GM12891 (cell line): ENCODE results near the gene KCTD11.

ENCODE experiments used
- DNase-seq: peaks from one replicate; pipeline ENCODE4 v3.0.0; 2011; ENCODE audit warnings: low spot score; ENCODE audit not compliant: insufficient read length
- FAIRE-seq: peaks from 2 replicates; lab custom pipeline; 2011; peaks lifted over from hg19 to GRCh38; lab: Jason Lieb, UNC
- PAX5 ChIP-seq: IDR thresholded peaks from 2 replicates; pipeline ENCODE4 v1.6.1; 2011; ENCODE audit warnings: low read length, moderate library complexity, mild to moderate bottlenecking; ENCODE audit not compliant: insufficient read depth, severe bottlenecking
- POLR2A ChIP-seq: IDR thresholded peaks from 2 replicates; pipeline ENCODE4 v1.6.1; 2011; ENCODE audit warnings: low read depth, low read length, control low read depth
- POLR2AphosphoS5 ChIP-seq: IDR thresholded peaks from 2 replicates; pipeline ENCODE4 v1.6.1; 2011; ENCODE audit warnings: low read depth, low read length, control low read depth
- POU2F2 ChIP-seq: IDR thresholded peaks from 2 replicates; pipeline ENCODE4 v1.6.1; 2011; ENCODE audit warnings: low read depth, mild to moderate bottlenecking, control low read depth, low read length, moderate library complexity
- SPI1 ChIP-seq: IDR thresholded peaks from 2 replicates; pipeline ENCODE4 v1.6.1; 2011; ENCODE audit warnings: low read depth, low read length, control low read depth
- TAF1 ChIP-seq: IDR thresholded peaks from 2 replicates; pipeline ENCODE4 v1.6.1; 2011; ENCODE audit warnings: low read depth, low read length, control low read depth

KCTD11 gene

DNA sequence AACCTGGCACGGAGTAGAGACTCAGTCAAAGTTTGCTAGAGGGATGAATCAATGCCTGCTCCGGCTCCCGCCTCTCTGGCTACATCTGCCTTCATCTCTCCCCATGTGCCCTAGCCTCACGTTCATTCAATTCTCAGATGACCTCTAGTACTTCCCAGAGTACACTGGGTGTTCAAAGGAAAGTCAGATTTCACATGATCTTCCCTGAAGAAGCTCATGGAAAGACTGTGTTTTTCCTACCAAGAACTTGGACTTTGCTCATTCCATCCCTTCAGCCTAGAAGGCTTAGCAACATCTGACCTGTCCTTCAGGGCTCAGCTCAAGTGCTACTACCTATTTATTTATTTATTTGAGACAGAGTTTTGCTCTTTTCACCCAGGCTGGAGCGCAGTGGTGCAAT lies 17.9 kb downstream of the KCTD11 start:
- TF ChIP-seq PAX5 = no peak
- no peak for TF ChIP-seq SPI1
- no peak for TF ChIP-seq POU2F2
- no peak for TF ChIP-seq TAF1
- no peak for TF ChIP-seq POLR2A
- no peak for TF ChIP-seq POLR2AphosphoS5
- FAIRE-seq (no peak), DNase-seq (no peak)

DNA sequence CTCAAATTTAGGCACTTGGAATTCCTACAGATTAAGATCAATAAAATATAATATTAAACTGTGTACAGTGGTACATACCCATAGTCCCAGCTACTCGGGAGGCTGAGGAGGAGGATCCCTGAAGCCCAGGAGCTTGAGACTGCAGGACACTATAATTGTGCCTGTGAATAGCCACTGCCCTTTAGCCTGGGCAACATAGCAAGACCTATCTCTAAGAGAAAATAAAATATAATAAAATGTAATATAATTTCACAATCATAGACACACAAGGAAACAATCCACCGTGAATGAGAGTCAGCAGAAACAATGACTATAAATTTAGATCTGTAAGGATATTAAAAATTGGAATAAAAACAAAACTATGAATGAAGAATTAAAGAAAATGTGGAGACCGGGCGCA lies 18.9 kb downstream of the KCTD11 start:
- no peak for DNase-seq
- TF ChIP-seq POLR2A = no peak
- TF ChIP-seq PAX5 = no peak
- no peak for TF ChIP-seq SPI1
- no peak for TF ChIP-seq POU2F2
- TF ChIP-seq TAF1 = no peak
- TF ChIP-seq POLR2AphosphoS5 = no peak
- FAIRE-seq = no peak

DNA sequence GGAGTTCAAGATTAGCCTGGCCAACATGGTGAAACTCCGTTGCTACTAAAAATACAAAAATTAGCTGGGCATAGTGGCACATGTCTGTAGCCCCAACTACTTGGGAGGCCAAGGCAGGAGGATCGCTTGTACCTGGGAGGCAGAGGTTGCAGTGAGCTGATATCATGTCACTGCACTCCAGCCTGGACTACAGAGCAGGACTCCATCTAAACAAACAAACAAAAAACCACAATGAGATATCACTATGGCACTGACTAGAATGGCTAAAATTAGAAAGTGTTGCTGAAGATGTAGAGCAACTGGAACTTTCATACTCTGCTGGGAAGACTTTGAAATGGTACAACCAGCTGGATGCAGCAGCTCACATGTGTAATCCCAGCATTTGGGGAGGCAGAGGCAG lies 22.4 kb downstream of the KCTD11 start:
- no peak for DNase-seq

DNA sequence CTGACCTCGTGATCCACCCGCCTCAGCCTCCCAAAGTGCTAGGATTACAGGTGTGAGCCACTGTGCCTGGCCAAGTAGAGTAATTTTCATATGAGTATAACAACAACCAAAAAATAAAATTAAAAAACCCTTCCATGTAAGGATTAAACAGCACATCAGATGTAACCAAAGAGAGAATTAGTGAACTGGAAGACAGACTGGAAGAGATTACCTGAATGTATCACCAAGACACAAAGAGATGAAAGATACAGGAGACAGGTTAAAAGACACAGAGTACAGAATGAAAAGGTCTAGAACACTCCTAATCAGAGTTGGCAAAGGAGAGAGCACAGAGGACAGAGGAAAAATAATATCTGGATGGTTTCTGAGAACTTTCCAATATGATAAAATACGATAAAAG lies 27.2 kb downstream of the KCTD11 start:
- no peak for DNase-seq
- FAIRE-seq = no peak
- TF ChIP-seq POLR2AphosphoS5 = no peak
- TF ChIP-seq POU2F2 = no peak
- TF ChIP-seq TAF1 = no peak
- TF ChIP-seq SPI1 = no peak
- TF ChIP-seq PAX5 = no peak
- no peak for TF ChIP-seq POLR2A

More for the DNA sequence above, 22.4 kb downstream of the KCTD11 start:
- TF ChIP-seq POLR2A (no peak), TAF1 (no peak), SPI1 (no peak), PAX5 (no peak), POLR2AphosphoS5 (no peak)
- no peak for FAIRE-seq

DNA sequence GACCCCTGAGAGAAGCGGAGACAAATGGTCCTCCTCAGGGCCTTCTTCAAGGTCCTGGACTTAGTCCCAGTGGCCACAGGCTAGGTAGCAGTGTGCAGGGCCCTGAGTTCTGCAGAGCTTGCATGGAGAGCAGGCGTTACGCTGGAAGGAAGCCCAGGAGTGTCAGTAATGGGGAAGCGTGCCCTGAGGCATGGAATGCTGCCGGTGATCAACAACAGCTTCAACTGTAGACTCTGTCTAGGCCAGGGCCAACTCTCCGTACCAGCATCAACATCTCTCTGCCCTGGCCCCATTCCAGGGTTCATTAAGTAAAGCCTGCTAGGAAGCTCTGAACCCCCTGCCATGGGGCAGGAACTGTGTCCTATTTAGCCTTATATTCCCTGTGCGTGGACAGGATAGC lies 28.4 kb downstream of the KCTD11 start:
- FAIRE-seq (no peak), DNase-seq (no peak)
- TF ChIP-seq POLR2AphosphoS5 (no peak), SPI1 (no peak), POLR2A (no peak), PAX5 (no peak), POU2F2 (no peak), TAF1 (no peak)

DNA sequence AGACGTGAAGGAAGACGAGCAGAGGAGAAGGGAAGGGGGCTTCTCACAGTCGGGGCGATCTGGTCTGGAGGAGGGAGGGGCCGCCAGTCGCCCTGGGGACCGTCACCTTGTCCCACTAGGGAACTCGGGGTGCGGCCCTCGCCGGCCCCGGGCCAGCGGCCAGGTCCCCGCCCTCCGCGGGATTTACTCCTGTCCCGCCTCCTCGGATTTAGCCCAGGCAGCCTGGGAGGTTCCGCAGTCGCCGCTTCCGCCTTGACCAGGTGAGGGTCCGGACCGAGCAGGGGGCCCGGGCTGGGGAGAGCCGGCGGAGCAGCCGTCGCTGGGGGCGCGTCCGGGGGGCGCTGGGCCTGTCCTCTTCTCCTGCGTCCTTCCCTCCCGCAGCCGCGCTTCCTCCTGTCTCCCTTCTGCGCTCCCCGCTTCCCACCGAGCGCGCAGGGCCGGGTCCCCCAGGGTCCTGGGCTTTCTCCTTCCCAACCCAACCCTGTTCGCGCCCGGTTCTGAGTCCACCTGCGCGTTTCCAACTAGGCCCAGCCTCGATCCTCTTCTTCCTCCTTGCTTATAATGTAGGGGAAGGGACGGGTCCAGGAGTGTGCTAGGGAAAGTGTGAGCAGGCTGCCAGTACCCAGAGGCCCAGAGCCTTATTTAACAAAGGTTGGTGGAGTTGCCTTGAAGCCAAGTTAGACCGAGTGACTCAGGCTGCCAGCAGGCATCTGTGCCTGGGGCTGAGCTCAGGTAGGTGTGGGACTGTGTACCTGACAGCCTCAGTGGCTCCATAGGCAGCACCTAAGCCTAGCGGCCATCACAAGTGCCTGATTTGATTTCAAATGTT lies 29.1 kb downstream of the KCTD11 start, which contains the start of gene TNK1:
Gene TNK1, plus strand, starts transcription at position 235 of the 829 bp plus-strand sequence. CDS start 1,838 bp downstream, outside the sequence.
- no peak for DNase-seq
- FAIRE-seq = no peak
- TF ChIP-seq POLR2AphosphoS5 (no peak), PAX5 (no peak), SPI1 (no peak), POLR2A (no peak), TAF1 (no peak), POU2F2 (no peak)

DNA sequence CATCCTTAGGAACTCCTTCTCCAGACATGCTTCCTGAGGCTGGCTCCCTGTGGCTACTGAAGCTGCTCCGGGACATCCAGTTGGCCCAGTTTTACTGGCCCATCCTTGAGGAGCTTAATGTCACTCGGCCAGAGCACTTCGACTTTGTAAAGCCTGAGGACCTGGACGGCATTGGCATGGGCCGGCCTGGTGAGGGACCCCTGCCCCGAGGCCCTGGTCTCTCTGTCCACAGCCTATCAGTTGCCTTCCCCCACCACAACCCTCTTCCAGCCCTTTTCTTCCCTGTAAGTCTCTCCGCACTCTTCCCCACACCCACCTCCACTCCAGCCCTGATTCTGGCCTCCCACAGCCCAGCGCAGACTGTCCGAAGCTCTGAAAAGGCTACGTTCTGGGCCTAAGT lies 30.9 kb downstream of the KCTD11 start:
- no peak for TF ChIP-seq POLR2A
- TF ChIP-seq PAX5 = no peak
- no peak for TF ChIP-seq SPI1
- TF ChIP-seq POU2F2 = no peak
- no peak for TF ChIP-seq POLR2AphosphoS5
- no peak for TF ChIP-seq TAF1

DNA sequence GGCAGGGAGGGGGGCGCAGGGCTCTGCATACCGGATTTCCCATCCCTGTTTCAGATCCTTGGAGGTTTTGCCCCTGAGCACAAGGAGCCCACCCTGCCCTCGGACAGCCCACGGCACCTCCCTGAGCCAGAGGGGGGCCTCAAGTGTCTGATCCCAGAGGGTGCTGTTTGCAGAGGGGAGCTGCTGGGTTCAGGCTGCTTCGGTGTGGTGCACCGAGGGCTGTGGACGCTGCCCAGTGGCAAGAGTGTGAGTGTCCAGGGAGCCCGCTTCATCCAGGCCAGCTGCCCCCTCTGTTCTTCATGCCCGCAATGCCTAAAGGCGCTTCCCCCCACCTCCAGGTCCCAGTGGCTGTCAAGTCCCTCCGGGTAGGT lies 31.4 kb downstream of the KCTD11 start:
- FAIRE-seq = no peak
- no peak for TF ChIP-seq SPI1
- no peak for TF ChIP-seq PAX5
- no peak for TF ChIP-seq POLR2A
- TF ChIP-seq POU2F2 = no peak

More for the DNA sequence above, 30.9 kb downstream of the KCTD11 start:
- no peak for DNase-seq
- FAIRE-seq = no peak

DNA sequence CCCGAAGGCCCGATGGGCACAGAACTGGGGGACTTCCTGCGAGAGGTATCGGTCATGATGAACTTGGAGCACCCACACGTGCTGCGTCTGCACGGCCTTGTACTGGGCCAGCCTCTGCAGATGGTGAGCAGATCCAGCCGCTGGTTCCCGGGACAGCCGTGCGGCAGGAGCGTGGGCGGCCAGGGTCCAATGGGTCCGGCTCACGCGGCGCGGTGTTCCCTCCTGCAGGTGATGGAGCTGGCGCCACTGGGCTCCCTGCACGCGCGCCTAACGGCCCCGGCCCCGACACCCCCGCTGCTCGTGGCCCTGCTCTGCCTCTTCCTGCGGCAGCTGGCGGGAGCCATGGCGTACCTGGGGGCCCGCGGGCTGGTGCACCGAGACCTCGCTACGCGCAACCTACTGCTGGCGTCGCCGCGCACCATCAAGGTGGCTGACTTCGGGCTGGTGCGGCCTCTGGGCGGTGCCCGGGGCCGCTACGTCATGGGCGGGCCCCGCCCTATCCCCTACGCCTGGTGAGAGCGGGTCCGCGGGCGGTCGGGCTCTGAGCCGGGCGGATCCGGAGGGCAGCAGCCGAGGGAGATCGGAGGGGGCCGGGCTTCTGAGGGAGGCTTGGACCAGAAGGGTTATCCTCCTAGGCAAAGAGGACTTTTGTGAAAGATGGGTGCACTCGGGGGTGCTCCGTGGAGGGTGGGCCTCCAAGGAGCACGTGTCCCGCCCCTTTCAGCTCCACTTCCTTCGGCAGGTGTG lies 32.0 kb downstream of the KCTD11 start:
- no peak for TF ChIP-seq SPI1
- TF ChIP-seq POLR2AphosphoS5 = no peak
- TF ChIP-seq POLR2A = no peak
- TF ChIP-seq TAF1 = no peak
- TF ChIP-seq POU2F2 = no peak
- TF ChIP-seq PAX5 = no peak
- FAIRE-seq (peak; percentile 92), DNase-seq (peak; percentile 96)

More for the DNA sequence above, 31.4 kb downstream of the KCTD11 start:
- DNase-seq = no peak

DNA sequence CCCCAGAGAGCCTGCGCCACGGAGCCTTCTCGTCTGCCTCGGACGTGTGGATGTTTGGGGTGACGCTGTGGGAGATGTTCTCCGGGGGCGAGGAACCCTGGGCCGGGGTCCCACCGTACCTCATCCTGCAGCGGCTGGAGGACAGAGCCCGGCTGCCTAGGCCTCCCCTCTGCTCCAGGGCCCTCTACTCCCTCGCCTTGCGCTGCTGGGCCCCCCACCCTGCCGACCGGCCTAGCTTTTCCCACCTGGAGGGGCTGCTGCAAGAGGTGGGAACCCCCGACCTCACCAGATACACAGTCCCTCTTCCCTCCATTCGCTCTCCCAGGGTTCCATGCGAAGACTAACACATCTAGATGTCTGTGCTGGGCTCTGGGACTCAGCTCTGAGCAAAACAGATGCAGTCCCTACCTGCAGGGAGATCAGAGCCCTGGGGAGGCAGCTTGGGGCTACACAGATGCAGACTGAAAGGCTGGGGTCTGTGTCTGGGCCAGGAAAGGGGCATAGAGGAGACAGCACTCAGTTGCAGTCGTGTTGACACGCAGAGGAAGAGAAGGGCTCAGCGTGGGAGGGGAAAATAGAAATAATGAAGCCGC lies 32.6 kb downstream of the KCTD11 start:
- FAIRE-seq (no peak), DNase-seq (no peak)
- TF ChIP-seq POU2F2 = no peak
- no peak for TF ChIP-seq POLR2AphosphoS5
- no peak for TF ChIP-seq TAF1
- TF ChIP-seq POLR2A = no peak
- no peak for TF ChIP-seq PAX5
- no peak for TF ChIP-seq SPI1
